Measurements from ENCODE around the gene DUSP23. TPM values are rescaled to one million over a fixed set of nuclear protein-coding genes. Genes with fewer than 3 reads are reported as not detected.

DUSP23 gene
- total RNA-seq, 3 donors from 2014 or later = 33.6 to 58.5 (median 48.8) TPM

DNA sequence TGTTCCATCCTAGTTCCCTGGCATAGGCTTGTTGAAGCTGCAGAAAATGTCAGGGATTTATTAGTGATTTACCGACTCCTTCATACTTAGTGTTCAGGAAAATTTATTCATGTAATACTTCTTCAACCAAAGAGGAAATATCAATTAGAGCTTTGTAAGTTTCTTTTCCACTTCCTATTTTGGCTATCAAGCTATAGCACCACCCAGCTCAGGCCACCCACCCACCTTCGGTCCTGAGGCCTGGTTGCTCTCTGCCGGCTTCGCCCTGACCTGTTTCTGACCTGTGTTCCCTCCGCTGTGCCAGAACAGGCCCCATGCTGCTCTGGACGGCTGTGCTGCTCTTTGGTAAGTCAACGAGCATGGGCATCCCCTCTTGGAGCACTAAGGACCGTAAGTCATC lies 21.3 kb downstream of the DUSP23 start, which contains the start of gene FCRL6:
Gene FCRL6, plus strand, starts transcription at position 250 of the 400 bp plus-strand sequence. Its CDS starts 65 bp downstream, at position 315.
- intact Hi-C loops (cut with DNase I, micrococcal nuclease) = no loop called here
- H3K4me1 ChIP-seq (ENCODE audit: low read depth) = no peaks in the 10 kb centered on the region
- DNase-seq (no peak), ATAC-seq (no peak)
- H3K36me3 ChIP-seq (ENCODE audit: low read depth) = no peaks in the 10 kb centered on the region
- TF ChIP-seq, protein P1, sequence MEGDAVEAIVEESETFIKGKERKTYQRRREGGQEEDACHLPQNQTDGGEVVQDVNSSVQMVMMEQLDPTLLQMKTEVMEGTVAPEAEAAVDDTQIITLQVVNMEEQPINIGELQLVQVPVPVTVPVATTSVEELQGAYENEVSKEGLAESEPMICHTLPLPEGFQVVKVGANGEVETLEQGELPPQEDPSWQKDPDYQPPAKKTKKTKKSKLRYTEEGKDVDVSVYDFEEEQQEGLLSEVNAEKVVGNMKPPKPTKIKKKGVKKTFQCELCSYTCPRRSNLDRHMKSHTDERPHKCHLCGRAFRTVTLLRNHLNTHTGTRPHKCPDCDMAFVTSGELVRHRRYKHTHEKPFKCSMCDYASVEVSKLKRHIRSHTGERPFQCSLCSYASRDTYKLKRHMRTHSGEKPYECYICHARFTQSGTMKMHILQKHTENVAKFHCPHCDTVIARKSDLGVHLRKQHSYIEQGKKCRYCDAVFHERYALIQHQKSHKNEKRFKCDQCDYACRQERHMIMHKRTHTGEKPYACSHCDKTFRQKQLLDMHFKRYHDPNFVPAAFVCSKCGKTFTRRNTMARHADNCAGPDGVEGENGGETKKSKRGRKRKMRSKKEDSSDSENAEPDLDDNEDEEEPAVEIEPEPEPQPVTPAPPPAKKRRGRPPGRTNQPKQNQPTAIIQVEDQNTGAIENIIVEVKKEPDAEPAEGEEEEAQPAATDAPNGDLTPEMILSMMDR (IDR thresholded peaks at IDR 0.05) = no peak
- no peak within 1 kb of the TSS for H3K4me3 ChIP-seq
- H3K9me3 ChIP-seq = no peaks in the 10 kb centered on the region

GRCh38 chr1:159803956-159804689 lies 23.4 kb downstream of the DUSP23 start:
- no peaks in the 10 kb centered on the region for H3K36me3 ChIP-seq (ENCODE audit: low read depth)
- intact Hi-C loops (cut with DNase I, micrococcal nuclease) = no loop called here
- TF ChIP-seq, protein P1 (IDR thresholded peaks at IDR 0.05) = no peak

DNA sequence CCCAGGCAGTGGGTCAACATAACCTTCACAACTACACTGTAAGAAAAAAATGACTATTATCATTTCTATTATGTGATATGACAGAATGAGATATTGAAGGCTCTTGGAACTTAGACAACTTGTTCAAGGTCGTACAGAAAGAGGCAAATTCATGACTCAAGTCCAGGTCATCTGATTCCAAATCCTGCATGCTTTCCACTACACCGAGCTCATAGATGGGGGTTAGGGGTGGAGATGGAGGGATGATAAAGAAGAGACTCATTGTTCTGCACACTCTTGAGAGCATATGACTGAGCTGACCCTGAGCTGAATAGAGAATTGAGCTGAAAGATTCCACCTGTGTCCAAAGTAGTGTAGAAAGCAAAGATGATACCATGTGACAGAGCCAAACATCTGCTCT lies 24.2 kb downstream of the DUSP23 start:
- H3K4me3 ChIP-seq = no peak overlapping the region
- no peaks in the 10 kb centered on the region for H3K4me1 ChIP-seq (ENCODE audit: low read depth)
- DNase-seq (no peak), ATAC-seq (no peak)
- H3K9me3 ChIP-seq = no peaks in the 10 kb centered on the region
- TF ChIP-seq, protein P1 (IDR thresholded peaks at IDR 0.05) = no peak
- no peaks in the 10 kb centered on the region for H3K36me3 ChIP-seq (ENCODE audit: low read depth)
- intact Hi-C loops (cut with DNase I, micrococcal nuclease) = no loop called here

More at GRCh38 chr1:159803956-159804689, 23.4 kb downstream of the DUSP23 start:
- Histone ChIP-seq H3K4me1 (ENCODE audit: low read depth) (no peaks in the 10 kb centered on the region), H3K4me3 (no peak overlapping the region), H3K9me3 (no peaks in the 10 kb centered on the region)
- ATAC-seq = no peak
- DNase-seq = no peak

DNA sequence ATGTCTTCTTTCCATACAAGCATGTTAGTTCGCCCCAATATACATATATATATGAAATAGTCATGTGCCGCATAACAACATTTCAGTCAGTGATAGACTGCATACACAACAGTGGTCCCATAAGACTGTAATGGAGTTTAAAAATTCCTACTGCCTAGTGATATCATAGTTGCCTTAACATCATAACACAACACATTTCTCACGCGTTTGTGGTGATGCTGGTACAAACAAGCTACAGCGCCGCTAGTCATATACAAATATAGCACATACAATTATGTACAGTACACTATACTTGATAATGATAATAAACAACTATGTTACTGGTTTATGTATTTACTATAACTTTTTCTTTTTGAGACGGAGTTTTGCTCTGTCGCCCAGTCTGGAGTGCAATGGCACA lies 35.2 kb downstream of the DUSP23 start:
- intact Hi-C loops (cut with DNase I, micrococcal nuclease) = no loop called here
- H3K36me3 ChIP-seq (ENCODE audit: low read depth) = no peaks in the 10 kb centered on the region
- H3K4me3 ChIP-seq = no peak overlapping the region
- no peaks in the 10 kb centered on the region for H3K9me3 ChIP-seq
- TF ChIP-seq, protein P1 (IDR thresholded peaks at IDR 0.05) = no peak
- no peaks in the 10 kb centered on the region for H3K4me1 ChIP-seq (ENCODE audit: low read depth)
- DNase-seq = no peak
- ATAC-seq = no peak

DNA sequence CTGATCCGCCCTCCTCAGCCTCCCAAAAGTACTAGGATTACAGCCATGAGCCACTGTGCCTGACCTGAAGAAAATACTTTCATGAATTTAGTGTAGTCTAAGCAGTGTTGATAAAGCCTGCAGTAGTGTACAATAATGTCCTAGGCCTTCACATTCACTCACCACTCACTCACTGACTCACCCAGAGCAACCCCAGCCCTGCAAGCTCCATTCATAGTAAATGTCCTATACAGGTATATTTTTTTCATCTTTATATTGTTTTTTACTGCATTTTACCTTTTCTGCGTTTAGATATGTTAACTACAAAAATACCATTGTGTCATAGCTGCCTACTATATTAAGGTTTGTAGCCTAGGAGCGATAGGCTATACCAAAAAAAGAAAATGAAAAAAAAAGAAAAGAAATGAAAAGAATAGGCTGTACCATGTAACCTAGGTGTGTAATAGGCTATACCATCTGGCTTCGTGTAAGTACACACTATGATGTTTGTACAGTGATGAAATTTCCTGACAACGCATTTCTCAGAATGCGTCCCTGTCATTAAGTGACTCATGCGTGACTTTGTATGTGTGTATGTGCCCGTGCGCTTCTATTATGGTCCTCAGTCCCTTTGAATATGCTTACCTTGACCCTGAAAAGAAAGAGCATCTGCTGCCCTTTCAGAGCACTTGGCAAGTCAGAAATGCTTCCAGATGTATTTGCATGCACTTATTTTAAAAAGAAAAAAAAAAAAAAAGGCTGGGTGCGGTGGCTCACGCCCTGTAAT lies 36.7 kb downstream of the DUSP23 start:
- no peaks in the 10 kb centered on the region for H3K4me1 ChIP-seq (ENCODE audit: low read depth)
- no peaks in the 10 kb centered on the region for H3K9me3 ChIP-seq
- ATAC-seq (peak; percentile 98), DNase-seq (peak in 1 of 3 donors; percentile 42)
- no peak overlapping the region for H3K4me3 ChIP-seq
- no peaks in the 10 kb centered on the region for H3K36me3 ChIP-seq (ENCODE audit: low read depth)
- intact Hi-C loops (cut with DNase I, micrococcal nuclease) = no loop called here
- TF ChIP-seq, protein P1 (IDR thresholded peaks at IDR 0.05) = no peak
